ENCODE results near the gene SLC6A19. TPM values are rescaled to one million over a fixed set of nuclear protein-coding genes. Genes with fewer than 3 reads are reported as not detected.

SLC6A19 gene
- total and polyA plus RNA-seq, 2 of the 13 experiments (the other 11 are each of a cell fraction or from before 2014, with no cell fraction given) = 0.02 TPM; not detected in 1

GRCh38 chr5:1246711-1247431 is 45.5 kb downstream of the SLC6A19 start (continued):
- TF ChIP-seq ZBTB38 (CRISPR knock-in tag; IDR thresholded peaks at IDR 0.05) (no peak; the same call in 1 of the 2 replicates), PTBP1 (IDR thresholded peaks at IDR 0.05; ENCODE audit: low read depth, low read length, poor library complexity, severe bottlenecking) (no peak), SMYD3 (CRISPR knock-in tag; IDR thresholded peaks at IDR 0.05) (no peak), NFKBIZ (CRISPR knock-in tag; IDR thresholded peaks at IDR 0.05) (0 out of 2 replicates have a peak, but pooled peaks have one; percentile 37), TOPORS (CRISPR knock-in tag; IDR thresholded peaks at IDR 0.05) (peak; percentile 34; the same call in 1 of the 2 replicates), ZNF704 (CRISPR knock-in tag; IDR thresholded peaks at IDR 0.05; ENCODE audit: borderline replicate concordance) (peak; percentile 81; the same call in 1 of the 2 replicates), ZNF558 (CRISPR knock-in tag; IDR thresholded peaks at IDR 0.05; ENCODE audit: borderline replicate concordance) (peak; percentile 79; the same call in 1 of the 2 replicates), ZNF292 (CRISPR knock-in tag; IDR thresholded peaks at IDR 0.05; ENCODE audit: borderline replicate concordance, low read depth) (no peak), ZNF777 (CRISPR knock-in tag; IDR thresholded peaks at IDR 0.05) (peak; percentile 58), FOXA3 (CRISPR knock-in tag; IDR thresholded peaks at IDR 0.05) (peak; percentile 40; the same call in 1 of the 2 replicates), KMT2A (CRISPR knock-in tag; IDR thresholded peaks at IDR 0.05) (no peak), NCOA2 (CRISPR knock-in tag; IDR thresholded peaks at IDR 0.05) (peak; percentile 68), ZNF264 (CRISPR knock-in tag; IDR thresholded peaks at IDR 0.05) (peak; percentile 90), THAP11 (CRISPR knock-in tag; IDR thresholded peaks at IDR 0.05) (peak; percentile 28; the same call in 1 of the 2 replicates), PLRG1 (conservative IDR thresholded peaks at IDR 0.05) (no peak), ZFP62 (CRISPR knock-in tag; IDR thresholded peaks at IDR 0.05) (no peak)
- TF ChIP-seq, protein P1, sequence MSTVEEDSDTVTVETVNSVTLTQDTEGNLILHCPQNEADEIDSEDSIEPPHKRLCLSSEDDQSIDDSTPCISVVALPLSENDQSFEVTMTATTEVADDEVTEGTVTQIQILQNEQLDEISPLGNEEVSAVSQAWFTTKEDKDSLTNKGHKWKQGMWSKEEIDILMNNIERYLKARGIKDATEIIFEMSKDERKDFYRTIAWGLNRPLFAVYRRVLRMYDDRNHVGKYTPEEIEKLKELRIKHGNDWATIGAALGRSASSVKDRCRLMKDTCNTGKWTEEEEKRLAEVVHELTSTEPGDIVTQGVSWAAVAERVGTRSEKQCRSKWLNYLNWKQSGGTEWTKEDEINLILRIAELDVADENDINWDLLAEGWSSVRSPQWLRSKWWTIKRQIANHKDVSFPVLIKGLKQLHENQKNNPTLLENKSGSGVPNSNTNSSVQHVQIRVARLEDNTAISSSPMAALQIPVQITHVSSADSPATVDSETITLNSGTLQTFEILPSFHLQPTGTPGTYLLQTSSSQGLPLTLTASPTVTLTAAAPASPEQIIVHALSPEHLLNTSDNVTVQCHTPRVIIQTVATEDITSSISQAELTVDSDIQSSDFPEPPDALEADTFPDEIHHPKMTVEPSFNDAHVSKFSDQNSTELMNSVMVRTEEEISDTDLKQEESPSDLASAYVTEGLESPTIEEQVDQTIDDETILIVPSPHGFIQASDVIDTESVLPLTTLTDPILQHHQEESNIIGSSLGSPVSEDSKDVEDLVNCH (CRISPR knock-in tag; IDR thresholded peaks at IDR 0.05) = 0 out of 2 replicates have a peak, but pooled peaks have one; percentile 32
- TF ChIP-seq, protein P2, sequence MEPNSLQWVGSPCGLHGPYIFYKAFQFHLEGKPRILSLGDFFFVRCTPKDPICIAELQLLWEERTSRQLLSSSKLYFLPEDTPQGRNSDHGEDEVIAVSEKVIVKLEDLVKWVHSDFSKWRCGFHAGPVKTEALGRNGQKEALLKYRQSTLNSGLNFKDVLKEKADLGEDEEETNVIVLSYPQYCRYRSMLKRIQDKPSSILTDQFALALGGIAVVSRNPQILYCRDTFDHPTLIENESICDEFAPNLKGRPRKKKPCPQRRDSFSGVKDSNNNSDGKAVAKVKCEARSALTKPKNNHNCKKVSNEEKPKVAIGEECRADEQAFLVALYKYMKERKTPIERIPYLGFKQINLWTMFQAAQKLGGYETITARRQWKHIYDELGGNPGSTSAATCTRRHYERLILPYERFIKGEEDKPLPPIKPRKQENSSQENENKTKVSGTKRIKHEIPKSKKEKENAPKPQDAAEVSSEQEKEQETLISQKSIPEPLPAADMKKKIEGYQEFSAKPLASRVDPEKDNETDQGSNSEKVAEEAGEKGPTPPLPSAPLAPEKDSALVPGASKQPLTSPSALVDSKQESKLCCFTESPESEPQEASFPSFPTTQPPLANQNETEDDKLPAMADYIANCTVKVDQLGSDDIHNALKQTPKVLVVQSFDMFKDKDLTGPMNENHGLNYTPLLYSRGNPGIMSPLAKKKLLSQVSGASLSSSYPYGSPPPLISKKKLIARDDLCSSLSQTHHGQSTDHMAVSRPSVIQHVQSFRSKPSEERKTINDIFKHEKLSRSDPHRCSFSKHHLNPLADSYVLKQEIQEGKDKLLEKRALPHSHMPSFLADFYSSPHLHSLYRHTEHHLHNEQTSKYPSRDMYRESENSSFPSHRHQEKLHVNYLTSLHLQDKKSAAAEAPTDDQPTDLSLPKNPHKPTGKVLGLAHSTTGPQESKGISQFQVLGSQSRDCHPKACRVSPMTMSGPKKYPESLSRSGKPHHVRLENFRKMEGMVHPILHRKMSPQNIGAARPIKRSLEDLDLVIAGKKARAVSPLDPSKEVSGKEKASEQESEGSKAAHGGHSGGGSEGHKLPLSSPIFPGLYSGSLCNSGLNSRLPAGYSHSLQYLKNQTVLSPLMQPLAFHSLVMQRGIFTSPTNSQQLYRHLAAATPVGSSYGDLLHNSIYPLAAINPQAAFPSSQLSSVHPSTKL (CRISPR knock-in tag; IDR thresholded peaks at IDR 0.05) = peak; percentile 49
- TF ChIP-seq, protein P3, sequence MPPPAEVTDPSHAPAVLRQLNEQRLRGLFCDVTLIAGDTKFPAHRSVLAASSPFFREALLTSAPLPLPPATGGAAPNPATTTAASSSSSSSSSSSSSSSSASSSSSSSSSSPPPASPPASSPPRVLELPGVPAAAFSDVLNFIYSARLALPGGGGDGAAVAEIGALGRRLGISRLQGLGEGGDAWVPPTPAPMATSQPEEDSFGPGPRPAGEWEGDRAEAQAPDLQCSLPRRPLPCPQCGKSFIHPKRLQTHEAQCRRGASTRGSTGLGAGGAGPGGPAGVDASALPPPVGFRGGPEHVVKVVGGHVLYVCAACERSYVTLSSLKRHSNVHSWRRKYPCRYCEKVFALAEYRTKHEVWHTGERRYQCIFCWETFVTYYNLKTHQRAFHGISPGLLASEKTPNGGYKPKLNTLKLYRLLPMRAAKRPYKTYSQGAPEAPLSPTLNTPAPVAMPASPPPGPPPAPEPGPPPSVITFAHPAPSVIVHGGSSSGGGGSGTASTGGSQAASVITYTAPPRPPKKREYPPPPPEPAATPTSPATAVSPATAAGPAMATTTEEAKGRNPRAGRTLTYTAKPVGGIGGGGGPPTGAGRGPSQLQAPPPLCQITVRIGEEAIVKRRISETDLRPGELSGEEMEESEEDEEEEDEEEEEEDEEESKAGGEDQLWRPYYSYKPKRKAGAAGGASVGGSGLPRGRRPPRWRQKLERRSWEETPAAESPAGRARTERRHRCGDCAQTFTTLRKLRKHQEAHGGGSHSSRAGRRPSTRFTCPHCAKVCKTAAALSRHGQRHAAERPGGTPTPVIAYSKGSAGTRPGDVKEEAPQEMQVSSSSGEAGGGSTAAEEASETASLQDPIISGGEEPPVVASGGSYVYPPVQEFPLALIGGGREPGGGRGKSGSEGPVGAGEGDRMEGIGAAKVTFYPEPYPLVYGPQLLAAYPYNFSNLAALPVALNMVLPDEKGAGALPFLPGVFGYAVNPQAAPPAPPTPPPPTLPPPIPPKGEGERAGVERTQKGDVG (CRISPR knock-in tag; IDR thresholded peaks at IDR 0.05; ENCODE audit: borderline replicate concordance) = no peak

Data from HepG2 (cell line).